Measurements from ENCODE around the gene SGK1.

Gene SGK1

DNA sequence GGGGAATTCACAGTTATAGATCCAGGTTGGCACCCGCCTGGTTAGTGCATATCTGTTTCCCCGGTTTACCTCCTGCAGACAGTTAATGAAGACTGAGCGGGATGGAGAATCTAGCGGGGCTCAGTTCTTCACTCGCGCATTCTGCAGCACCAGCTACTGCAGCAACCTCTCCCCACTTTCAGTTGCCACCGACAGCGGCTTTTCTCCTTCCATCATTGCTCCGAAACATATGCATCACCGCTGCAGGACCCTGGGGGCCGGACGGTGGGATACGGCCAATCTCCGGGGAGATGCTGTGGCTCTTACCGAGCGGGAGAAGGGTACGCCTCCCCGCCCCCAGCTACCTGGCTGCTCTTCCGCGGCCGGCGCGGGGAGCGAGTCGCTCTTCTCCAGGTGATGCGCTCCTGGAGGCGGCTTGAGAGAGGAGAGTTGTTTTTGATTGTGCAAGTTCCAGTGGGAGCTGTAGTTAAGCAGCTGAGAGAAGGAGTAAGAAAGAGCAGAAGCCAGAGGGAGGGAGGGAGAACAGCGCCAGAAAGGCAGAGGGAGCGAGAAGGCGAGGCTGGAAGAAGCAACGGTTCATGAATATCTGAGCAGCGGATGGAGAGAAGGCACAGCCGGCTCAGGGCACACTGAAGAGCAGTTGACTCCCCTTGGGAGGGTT is at the start of gene SGK1:
SGK1 (minus strand) TSS at position 642 of the 661 bp plus-strand sequence. CDS start 652 bp downstream, outside the sequence.
- peak; percentile 55 to 93 (median 78) for DNase-seq

DNA sequence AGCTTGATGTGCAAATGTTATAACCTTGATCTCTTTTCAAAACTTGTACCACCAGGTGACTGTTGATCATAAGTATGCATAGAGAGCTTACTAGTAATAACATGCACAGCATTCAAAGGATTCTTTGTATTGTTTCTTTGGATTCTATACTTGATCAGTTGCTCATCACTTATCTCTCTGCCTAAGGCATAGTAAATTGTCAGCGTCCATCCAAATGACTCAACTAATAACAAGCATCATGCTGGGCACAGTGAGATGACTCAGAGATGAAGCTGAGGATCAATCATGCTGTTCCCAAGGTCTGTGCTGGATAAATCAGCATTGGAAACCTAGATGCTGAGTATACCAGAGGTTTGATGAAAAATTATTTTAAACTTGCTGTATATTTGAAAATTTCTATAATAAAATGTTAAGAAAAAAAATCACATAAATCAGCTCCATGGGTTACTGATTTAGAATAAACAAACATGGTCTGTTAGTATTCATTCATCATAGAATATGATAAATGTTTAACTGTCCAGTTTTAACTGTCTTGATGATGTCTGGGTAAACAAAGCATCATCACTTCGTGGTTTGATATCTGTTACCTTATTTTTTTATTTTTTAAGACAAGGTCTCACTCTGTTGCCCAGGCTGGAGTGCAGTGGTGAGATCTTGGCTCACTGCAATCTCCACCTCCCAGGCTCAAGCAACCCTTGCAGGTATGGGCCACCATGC is 45.6 kb upstream of the SGK1 start:
- DNase-seq = no peak
- intact Hi-C loops (cut with DNase I) = no loop called here

More for the DNA sequence above, at the start of gene SGK1:
- intact Hi-C loops (cut with DNase I) = loop anchor here (2.0 to 10.0 kb wide), 3 partner anchors 53 to 317 kb away; no protein-coding TSS in a partner anchor

DNA sequence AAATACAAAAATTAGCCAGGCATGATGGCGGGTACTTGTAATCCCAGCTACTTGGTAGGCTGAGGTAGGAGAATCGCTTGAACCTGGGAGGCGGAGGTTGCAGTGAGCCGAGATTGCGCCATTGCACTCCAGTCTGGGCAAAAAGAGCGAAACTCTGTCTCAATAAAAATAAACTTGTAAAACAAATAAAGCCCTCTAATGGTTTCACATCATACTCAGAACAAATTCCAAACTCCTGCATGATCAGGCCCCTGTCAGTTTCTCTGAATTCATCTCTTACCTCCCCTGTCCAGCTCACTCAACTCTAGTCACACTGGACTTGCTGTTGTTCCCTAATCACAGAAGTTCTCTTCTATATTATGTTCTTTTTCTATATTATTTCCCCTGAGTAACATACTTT is 43.1 kb upstream of the SGK1 start:
- DNase-seq = no peak
- intact Hi-C loops (cut with DNase I) = no loop called here

DNA sequence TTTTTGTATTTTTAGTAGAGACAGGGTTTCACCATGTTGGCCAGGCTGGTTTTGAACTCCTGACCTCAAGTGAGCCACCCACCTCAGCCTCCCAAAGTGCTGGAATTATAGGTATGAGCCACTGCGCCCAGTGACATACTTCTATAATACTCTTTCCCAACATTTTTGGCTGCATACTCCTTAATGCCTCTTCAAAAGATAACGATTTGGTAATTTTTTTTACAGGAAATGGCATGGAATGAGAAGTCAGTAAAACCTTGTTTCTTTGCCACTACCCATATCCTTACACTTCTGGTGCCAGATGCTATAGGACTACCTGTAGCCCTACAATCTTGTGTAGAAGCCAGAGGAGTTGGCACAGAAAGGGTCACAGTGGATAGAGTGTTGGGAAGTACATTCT is 41.4 kb upstream of the SGK1 start:
- DNase-seq = no peak
- intact Hi-C loops (cut with DNase I) = no loop called here

DNA sequence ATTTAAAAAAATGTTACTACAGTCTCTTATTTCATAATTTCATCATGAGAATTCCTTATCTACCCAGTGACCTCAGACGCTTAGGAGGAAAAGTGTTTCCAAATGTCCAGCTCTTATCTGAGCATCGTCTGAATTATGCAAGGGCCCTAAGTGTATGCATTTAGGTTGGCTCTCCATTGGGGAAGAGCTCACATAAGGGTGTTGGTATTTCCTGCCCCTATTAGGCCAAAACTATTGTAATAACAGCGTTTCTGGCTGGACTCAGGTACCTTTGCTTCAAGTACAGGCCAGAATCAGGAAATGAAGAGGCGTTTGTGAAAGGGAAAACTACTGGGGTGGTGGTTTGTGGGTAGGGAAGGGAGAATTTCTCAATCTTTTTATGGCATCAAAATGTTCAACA is 40.4 kb upstream of the SGK1 start:
- no peak for DNase-seq
- intact Hi-C loops (cut with DNase I) = no loop called here

DNA sequence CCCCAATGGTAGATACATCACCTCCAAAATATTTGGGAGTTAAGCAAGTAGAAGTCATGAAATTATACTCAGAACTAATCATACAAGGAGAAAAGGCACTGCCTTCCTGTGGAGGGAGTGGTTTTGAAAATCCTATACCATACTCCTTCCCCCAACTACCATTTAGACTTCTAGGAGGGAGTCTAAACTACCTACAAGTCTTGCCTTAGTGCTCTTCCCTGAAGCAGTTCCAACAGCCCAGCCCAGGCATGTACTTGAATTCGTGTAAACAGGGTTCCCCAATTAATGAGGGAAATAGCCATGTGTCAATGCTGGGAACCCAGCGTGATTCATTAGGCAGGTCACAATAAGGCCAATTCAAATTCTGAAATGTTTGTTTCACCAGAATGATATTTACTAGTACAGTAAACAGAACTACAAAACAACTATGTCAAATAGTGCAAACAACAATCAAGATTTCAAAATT is 39.1 kb upstream of the SGK1 start:
- no peak for DNase-seq
- intact Hi-C loops (cut with DNase I) = no loop called here

DNA sequence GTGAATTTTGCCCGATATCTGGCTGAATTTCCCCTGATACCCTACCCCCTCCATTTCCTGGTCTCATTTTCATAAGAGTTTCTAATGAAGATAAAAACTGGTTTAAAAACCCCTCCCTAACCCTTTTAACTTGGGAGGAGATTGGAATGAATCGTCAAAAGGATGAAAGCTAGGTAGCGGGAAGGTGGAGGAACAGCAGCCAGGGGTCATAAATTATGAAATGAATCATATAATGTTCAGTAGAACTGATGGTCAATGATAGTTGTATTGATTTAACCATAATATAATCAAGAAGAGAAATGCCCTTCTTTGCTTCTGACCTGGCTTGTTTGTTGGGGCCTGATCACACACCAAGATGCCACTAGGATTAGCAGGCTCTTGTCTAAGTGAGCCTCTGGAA is 38.5 kb upstream of the SGK1 start:
- no peak for DNase-seq
- intact Hi-C loops (cut with DNase I) = no loop called here

DNA sequence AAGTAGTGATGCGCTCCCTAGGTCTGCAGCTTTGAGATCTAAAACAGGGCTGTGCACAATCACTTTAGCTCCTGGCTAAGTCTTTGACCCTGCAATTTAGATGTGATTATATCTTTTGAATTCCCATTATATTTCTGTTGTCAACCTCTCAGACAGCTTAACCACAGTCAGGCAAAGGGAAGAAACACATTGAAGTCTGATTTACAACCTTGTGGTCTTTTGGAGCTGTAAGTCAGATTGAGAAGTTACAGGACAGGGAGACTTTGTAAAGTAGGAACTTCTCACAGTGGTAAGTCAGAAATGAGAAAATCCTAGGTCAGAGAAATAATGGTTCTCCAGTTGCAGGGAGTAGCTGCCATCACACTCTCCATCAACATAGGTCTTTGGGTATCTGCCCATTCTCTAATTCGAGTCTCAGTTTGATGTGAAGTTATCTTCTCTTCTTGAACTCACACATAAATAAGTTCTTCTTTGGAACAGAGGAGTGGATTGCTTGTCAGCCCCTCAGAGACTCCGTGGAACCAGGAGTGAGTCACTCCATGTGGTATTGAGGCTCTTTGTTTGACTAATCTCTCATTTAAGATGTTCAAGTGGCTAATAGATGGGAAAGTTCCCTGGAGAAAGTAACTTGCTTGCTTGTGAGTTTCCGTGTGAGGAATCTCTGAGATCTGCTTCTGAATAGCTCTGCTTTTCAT is 35.0 kb upstream of the SGK1 start:
- no peak for DNase-seq
- intact Hi-C loops (cut with DNase I) = no loop called here

DNA sequence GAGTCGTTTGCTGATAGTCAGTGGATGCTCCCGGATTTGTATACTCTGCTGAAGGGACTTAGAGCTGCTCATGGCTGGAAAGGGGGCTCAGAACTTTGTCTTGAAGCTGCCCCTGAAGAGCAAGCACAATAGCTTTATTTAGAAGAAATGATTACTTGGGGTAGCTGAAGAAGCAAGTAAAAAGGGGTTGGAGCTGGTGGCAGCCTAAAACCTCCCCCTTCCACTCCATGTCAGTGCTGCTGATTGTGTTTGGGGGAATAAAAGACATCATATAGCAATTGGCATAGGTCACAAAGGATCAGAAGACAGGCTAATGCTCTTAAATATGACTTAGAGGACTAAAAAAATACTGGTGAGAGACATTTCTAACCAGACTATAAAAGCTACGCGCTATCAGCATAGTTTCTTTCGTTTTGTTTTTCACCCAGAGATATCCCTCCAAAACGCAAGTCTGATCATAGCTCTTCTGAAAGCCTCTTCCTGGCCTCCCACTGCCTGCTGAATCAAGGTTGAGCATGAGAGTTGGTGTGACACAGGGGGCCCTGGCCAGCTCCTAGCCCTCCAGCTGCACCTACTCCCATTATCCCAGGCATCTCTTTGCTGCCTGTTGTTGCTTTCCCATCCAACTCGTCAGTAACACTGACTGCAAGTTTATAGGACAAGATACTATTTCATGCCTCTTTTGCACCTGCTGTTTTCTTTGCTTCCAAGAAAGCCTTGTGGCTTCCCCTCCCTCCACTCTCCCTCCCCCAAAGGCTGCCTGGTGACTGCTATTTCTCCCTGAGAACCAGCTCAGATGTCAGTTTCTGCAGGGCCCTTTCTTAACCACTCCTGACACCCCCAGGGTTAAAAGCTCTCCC is 33.9 kb upstream of the SGK1 start:
- intact Hi-C loops (cut with DNase I) = no loop called here
- peak in 1 of 42 donors; percentile 22 for DNase-seq

DNA sequence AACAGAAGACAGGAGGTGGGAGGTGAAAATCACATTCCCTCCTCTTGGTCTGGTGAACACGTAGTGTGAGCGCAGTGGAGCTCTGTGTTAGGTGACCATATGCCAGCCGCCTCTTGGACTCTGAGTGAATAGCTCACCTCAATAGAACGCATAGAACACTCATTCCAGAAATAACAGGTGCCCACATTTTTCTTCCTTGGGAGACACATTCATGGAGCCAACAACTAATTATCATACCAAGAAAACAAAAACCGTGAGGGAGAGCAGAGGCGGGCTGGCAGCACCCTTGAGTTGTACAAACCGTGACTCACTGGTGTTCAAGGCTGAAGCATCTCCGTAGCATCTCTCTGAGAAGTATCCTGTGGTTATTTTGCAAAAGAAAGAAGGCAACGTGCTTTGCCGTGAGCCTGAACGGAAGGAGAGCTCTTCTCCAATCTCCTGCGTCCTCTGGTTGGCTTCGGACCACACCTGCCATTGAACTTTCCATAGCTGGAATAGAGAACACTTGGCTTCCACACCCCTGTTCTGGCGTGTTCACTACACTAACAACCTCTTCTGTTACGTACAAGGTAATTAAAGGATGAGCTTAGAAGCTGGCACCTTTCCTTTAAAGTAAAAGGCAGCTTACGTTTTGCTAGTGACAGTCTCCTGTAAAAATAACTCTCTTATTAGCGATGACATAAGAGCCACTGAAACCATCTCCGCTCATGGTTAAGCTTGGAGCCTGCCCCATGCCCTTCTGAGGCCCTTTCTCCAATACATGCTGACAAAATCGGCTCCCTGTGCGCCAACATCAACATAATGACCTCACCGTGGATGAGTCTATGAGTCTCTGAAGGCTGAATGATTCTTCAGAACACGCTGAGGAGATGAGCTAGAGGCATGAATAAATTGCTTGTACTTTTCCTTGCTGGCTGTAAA is 30.2 kb upstream of the SGK1 start:
- DNase-seq = peak in 38 of 42 donors; percentile 23 to 87 (median 49)
- intact Hi-C loops (cut with DNase I) = no loop called here

DNA sequence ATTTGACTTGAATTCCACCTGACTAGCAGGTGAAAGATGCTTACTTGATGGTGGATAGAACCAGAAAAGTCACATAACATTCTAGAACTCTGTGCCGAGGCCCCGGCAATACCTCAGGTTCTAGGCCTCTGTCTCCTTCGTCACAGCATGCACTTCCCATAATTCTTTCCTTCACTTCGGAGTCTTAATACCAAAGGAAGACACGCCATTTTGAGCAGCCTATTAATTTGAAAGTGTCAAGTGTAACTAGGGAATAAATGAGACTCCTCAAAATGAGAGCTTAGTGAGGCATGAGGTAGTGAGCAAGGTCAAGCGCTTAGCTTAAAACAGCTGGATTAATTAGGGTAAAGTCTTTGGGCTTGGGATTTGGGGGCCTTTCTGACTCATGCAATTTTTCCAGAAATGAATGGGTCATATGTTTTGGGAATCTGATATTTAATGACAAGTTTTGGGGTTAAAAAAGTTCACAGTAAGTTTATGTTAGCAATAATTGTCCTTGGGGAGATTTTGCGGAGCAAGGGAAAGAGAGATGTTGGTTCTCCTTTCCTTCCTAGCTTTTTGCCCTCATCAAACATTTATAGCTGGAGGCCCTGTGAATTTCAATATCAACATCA is 29.1 kb upstream of the SGK1 start:
- no peak for DNase-seq
- intact Hi-C loops (cut with DNase I) = no loop called here

DNA sequence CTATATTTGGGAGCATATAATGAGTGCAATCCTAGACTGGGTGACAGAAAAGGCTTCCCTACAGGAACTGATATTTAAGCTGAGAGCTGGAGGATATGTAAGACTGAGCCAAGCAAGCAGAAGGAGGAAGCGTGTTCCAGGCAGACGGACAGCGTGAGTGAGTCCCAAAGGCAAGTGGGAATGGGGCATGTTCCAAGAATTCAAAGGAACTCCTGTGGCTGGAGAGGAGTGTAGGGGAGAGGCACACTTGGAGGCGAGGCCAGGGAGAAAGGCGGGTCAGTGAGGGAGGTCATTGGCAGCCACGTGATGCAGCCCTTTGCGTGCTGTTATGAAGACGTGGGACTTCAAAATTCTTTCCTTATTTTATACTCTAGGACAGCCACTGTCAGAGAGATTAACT is 27.9 kb upstream of the SGK1 start:
- DNase-seq = no peak
- intact Hi-C loops (cut with DNase I) = no loop called here

DNA sequence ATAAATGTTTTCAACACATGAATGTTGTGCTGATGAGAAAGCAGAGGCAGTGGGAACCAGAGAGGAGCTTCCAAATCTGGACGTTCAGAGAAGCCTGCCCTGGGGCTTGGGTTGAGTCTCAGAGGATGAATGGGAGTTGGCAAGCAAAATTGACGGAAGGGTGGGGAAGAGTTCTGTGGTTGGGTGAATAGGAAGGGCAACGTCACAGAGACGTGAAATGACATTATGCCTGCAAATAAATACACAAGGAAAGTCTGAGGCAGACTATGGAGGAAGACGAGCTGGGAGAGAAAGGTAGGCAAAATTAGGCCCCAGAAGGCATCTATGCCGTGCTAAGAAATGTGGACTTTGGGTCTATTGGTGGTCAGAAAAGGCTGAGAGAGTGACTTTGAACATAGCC is 25.2 kb upstream of the SGK1 start:
- DNase-seq = no peak
- intact Hi-C loops (cut with DNase I) = no loop called here

DNA sequence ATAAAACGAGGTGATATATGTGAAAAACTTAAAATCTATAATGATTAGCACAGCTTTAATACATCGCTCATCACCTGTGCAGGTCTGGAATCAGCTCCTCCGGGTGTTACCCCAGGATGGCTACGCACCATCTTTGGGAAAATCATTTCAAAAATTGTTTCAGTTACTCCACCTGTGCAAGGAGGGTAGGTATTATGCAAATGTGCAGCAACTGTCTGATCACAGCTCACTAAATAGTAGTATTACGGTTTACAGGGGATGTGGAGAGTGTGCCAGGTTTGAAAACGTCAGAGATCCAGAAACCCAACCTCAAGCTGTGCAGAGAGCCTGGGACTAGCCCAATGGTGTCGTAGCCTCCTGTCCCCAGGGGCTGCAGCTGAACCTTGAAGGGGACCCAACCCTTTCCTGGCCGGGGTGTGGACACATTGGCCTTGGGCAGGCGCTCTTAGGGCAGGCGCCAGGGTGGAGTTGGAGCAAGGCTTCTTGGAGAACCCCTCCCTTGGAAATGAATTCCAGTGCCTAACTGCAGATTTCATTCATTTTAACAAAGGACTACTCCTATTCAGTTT is 24.2 kb upstream of the SGK1 start:
- intact Hi-C loops (cut with DNase I) = no loop called here
- DNase-seq = no peak

DNA sequence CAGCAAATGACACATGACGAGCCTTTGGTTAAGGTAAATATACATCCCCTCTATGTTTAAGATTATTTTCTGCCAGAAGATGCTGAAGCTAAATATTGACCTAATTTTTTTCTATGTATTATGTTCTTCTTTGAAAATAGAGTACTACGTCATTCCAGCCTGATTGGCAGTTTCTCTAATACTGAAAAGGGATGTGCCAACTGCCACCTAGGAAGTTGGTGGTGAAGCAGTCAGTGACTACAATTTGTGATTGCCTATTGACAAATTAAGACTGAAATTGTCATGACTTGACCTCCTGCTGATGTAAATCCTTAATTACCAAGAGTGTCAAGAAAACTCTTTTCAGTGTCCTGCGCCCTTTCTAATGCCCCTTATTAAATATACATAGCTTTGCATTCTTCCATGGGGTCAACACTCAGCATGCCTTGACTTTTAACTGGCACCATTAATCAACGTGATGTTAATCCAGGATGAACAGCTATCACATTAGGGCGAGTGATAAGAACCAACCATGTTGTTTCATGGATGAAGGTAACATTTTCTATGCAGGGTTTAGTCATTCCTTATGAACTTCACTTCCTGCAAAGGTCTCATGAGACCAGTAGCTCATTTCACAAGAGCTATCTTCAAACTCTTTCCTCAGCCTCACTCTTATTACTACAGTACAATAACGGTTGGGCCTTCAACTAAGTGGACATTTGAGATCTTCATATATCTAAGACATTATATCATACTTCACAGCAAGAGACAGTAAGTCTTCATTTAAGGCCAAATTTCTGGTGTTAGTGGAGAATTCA is 22.5 kb upstream of the SGK1 start:
- intact Hi-C loops (cut with DNase I) = no loop called here
- DNase-seq = no peak

DNA sequence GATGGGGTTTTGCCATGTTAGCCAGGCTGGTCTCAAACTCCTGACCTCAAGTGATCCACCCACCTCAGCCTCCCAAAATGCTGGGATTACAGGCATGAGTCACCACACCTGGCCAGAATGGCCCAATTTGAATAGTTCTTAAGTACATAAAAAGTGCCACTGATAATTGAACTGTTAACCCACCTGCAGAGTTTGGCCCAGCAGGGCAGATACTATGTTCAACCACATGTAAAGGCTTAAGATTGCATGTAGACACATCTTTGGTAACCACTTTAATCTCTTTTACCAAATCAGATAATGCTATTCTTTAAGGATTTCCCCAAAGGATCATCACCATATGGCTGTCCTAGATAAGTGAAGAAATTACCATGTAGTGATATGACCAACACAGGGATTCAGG is 21.3 kb upstream of the SGK1 start:
- DNase-seq = no peak
- intact Hi-C loops (cut with DNase I) = no loop called here

DNA sequence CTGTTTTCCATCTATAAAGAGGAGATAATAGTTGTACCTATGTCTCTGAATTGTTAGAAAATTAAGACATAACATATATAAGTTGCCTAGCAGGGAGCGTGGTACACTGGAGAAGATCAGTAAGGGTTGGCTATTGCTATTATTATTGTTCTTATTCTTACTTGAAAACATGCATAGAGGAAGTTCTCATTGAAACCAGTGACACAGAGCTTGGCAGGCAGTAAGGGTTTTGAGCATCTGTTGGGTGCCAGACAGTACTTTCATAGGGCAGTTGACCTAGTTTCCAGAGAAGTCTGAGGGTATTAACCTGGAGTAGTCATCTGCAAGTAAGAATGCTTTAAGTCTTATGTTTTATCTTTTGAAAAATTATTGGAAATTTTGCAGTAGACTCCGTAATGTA is 13.3 kb upstream of the SGK1 start:
- intact Hi-C loops (cut with DNase I) = no loop called here
- DNase-seq = no peak

Measured in head of caudate nucleus (tissue), 42 donors.